GM15510 (cell line): ENCODE results near the gene EPHB1.

ENCODE experiments used
- POLR2A ChIP-seq: IDR thresholded peaks from 3 replicates; pipeline ENCODE4 v1.6.1; 2011; ENCODE audit warnings: borderline replicate concordance; ENCODE audit not compliant: insufficient read length; ENCODE audit errors: extremely low read depth

EPHB1 gene

GRCh38 chr3:135084405-135084804 lies 289.3 kb downstream of the EPHB1 start:
- TF ChIP-seq POLR2A = no peak

DNA sequence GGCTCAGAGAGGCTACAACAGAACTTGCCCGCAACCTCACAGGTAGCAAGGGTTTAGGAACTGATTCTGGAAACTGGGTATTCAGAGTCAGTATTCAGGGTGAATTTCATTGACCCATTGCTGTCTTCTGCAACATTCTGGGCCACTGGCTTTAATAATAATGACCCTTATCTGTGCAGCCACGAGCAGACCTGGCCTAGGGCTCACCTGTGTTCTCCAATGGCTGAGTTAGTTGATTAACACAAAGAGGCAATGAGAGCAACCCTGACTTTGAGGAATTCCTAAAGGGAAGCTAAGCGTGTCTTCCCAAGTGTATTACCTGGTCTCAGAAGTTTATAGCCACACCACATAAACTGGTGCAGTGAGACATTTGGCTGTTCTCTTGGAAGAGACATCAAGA lies 289.9 kb downstream of the EPHB1 start:
- no peak for TF ChIP-seq POLR2A

- no peak for TF ChIP-seq POLR2A
These were observed 290.8 kb downstream of the EPHB1 start for GRCh38 chr3:135085652-135086436.

DNA sequence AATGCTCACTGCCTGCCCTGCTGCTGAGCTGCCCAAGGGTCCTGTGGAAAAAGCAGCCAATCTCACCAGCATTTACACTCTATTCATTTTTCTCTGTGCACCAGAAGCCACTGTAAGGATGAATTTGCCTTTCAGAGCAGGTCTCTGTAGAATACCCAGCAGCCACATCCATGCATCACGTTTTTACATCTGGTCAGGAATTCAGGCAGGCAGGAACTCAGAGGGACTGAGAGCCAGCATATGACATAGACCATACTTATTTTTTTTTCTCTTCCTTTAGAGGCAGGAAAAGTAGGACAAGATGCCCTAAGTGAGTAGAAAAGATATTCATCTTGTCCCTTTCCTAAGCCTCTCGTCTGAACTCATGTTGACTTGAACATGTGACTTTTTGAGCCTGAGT lies 292.7 kb downstream of the EPHB1 start:
- TF ChIP-seq POLR2A = no peak

DNA sequence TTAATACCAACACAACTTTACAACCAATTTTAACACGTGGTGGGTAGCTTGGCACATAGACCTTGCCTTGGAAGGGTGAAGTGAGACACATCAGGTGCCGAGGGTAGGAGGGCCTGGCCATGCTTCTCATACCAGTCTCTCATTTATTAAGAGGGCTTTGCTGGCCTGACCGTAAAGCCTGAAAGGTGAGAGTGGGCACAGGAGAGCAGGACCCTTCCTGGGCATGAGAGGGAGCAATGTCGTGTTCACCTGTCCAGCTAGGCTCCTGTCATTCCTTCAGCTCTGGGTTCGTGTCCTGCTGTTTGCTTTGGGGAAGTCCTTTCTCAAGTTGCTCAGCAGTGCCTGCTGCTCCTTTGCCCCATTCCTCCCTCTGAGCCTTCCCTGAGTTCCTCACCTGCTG lies 294.4 kb downstream of the EPHB1 start:
- TF ChIP-seq POLR2A = no peak

- no peak for TF ChIP-seq POLR2A
These were observed 295.1 kb downstream of the EPHB1 start for GRCh38 chr3:135090020-135090717.

DNA sequence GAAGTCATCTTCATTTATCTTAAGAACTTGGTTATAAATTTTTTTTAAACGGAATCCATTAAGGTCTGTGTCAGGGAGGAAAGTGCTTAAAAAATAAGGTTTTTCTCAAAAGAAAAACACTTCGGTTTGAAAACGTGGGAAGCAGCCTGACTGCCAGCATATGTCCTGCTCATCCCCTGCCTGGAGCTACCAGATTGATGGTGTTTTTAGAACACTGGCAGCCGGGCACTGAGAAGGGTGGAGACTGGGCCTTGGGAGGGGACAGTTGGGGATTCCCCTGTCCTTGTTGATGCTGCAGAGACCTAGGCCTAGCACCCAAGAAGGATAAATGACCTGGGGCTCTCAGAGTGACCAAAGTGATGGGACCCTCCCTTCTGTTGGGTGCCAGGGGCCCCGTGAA lies 296.9 kb downstream of the EPHB1 start:
- no peak for TF ChIP-seq POLR2A

- no peak for TF ChIP-seq POLR2A
These were observed 298.1 kb downstream of the EPHB1 start for GRCh38 chr3:135093121-135093520.

DNA sequence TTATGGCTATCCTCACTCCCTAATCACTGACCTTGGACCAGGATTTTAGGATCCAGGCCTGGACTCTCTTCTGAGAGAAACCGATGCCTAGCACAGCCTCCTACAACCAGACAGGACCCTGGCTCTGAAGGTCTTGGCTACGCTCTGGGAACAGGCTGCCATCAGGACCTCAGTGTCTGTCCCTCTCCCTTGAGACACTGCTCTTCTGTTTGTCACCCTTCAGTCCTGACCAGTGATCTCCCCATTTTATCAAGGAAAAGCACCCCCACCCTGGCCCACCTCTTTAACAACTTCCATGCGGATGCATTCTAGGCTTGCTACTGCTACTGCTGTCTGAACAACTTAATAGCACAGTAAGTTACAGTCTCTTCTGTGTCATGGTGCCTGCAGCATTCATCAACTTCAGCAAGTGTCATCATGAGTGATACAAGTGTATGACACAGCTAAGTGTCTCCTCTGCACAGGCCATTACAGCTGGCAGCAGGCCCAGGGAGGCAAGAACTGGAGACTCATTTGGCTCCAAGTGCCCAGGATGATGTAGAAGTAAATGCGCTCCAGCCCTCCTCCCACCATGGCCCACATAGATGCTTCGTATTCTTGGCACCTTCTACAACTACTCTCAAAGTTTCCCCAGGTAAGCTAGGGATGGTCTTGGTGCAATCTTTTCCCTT lies 302.4 kb downstream of the EPHB1 start:
- no peak for TF ChIP-seq POLR2A

DNA sequence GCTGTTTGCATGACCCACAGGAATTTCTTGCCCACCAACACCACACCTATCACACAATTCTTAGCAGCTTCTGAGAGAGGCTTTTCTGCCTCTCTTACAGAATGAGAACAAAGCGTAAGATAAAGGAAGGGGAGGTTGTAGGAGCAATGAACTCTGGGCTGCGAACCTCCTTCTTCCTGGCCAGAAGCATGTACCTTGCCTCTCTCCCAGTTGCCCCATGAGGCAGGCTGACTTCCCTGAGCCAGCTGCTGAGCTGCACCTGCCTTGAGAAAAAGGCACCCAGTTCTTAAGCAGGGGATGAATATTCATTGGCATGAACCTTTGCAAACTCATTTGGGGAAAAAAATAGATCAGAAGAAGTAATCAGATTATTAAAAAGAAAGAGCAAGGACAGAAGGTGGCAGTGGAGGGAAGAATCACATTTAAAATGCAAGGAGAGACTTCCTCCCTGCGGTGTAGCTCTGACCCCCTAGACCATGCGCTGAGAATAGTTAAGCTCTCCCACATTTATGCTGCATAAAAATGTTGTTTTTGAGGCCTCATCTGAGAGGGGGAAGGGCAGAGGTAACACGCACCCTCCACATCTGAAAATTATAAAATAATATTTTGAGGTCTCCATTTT lies 304.8 kb downstream of the EPHB1 start:
- TF ChIP-seq POLR2A = no peak

- TF ChIP-seq POLR2A = no peak
These were observed 305.3 kb downstream of the EPHB1 start for GRCh38 chr3:135100366-135100765.

DNA sequence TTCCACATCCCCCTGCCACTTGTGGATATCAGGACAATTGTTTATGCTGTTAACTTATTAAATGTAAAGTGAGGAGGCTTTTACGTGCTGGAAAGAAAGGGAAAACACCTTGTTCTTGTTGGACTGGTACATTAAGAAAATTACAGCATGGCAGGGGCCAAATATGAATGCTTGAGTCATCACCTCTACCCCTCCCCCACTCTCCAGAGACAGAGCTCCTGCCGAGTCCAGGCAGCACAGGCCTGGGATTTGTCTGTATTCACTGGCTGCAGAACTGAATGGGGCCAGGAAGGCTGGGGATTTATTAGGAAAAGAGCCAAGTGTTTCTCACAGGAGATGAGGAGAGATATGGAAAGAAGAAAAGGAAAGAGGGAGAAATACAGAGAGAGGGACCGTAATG lies 308.9 kb downstream of the EPHB1 start:
- TF ChIP-seq POLR2A = no peak

GRCh38 chr3:135106445-135106844 lies 311.4 kb downstream of the EPHB1 start:
- no peak for TF ChIP-seq POLR2A

- no peak for TF ChIP-seq POLR2A
These were observed 312.0 kb downstream of the EPHB1 start for GRCh38 chr3:135107043-135107442.

DNA sequence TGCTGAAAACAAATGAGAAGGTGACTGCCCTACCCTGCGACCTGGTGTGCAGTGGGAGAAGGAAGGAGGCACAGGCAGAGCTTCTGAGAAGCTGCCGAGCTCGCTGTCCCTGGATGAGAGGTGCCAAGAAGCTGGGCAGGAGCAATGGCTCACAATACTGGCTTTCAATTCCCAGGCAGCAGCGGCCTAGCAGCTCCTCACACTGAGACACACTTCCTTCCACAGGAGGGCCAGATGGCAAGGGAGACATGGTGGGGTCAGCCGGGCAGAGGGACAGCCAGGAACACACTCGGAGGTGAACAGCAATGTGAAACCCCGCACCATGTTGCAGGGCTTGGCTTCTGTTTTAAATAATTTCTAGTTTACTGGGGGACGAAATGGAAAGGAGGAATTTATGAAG lies 314.6 kb downstream of the EPHB1 start:
- TF ChIP-seq POLR2A = no peak
